Liver (tissue), 3 donors: ENCODE data around the gene ABLIM1.

Experiments
- ATF3 ChIP-seq: IDR thresholded peaks from 2 replicates; pipeline ENCODE4 v1.6.1; 2016; ENCODE audit warnings: antibody characterized with exemption
- CTCF ChIP-seq: fragments of 150-350 bp; IDR thresholded peaks from 2 replicates; pipeline ENCODE4 v1.5.1; 2017; ENCODE audit warnings: improper control_type of control experiment, low read depth, low read length; ENCODE audit not compliant: missing input control
- EGR1 ChIP-seq, 2 donors: IDR thresholded peaks; 2 replicates each; pipeline ENCODE4 v1.6.1; 2016 to 2018; ENCODE audit warnings: antibody characterized with exemption in 2 of 2, low read depth in 2 of 2
- FOXA1 ChIP-seq: IDR thresholded peaks from 2 replicates; pipeline ENCODE4 v1.6.1; 2016; ENCODE audit warnings: antibody characterized with exemption
- HNF4G ChIP-seq: IDR thresholded peaks from 2 replicates; pipeline ENCODE4 v1.6.1; 2016; ENCODE audit warnings: antibody characterized with exemption
- JUND ChIP-seq, 2 donors: IDR thresholded peaks; 2 replicates each; pipeline ENCODE4 v1.6.1; 2016; ENCODE audit warnings: antibody characterized with exemption in 2 of 2
- MAX ChIP-seq: IDR thresholded peaks from 2 replicates; pipeline ENCODE4 v1.6.1; 2016; ENCODE audit warnings: antibody characterized with exemption
- RAD21 ChIP-seq, 2 donors: IDR thresholded peaks; 2 replicates each; pipeline ENCODE4 v1.6.1; 2016; ENCODE audit warnings: antibody characterized with exemption in 2 of 2, mild to moderate bottlenecking in 2 of 2
- REST ChIP-seq: IDR thresholded peaks from 2 replicates; pipeline ENCODE4 v1.6.1; 2016; ENCODE audit warnings: antibody characterized with exemption, mild to moderate bottlenecking
- SP1 ChIP-seq: IDR thresholded peaks from 2 replicates; pipeline ENCODE4 v1.6.1; 2018; ENCODE audit warnings: antibody characterized with exemption, mild to moderate bottlenecking
- TAF1 ChIP-seq: conservative IDR thresholded peaks from 2 replicates; pipeline ENCODE4 v1.6.1; 2016; ENCODE audit warnings: antibody characterized with exemption, mild to moderate bottlenecking
- donor health status: healthy.
- donor health status: healthy.

GRCh38 chr10:114391599-114391998, 266.5 kb downstream of the ABLIM1 start:
- TF ChIP-seq FOXA1 = no peak
- no peak for TF ChIP-seq HNF4G
- TF ChIP-seq CTCF = no peak
- no peak for TF ChIP-seq REST
- TF ChIP-seq RAD21 (IDR thresholded peaks at IDR 0.05) = no peak
- TF ChIP-seq JUND (IDR thresholded peaks at IDR 0.05) = no peak
- no peak for TF ChIP-seq EGR1 (IDR thresholded peaks at IDR 0.05; ENCODE audit: low read depth in 2 of 2)
- TF ChIP-seq ATF3 = no peak
- no peak for TF ChIP-seq SP1
- TF ChIP-seq MAX = no peak
- TF ChIP-seq TAF1 = no peak
